ENCODE measurements around the gene CELA2B.

CELA2B gene

GRCh38 chr1:15524283-15525049, 48.6 kb downstream of the CELA2B start:
- Histone ChIP-seq H3K36me3 (ENCODE audit: control insufficient read depth, low read depth, low read length) (no peaks in the 10 kb centered on the region), H3K27ac (ENCODE audit: low read length) (no peak overlapping the region), H3K4me1 (ENCODE audit: control insufficient read depth, low read depth, low read length) (peaks cover 17% of the 10 kb centered on the region), H3K27me3 (ENCODE audit: control insufficient read depth, insufficient read depth, low read length) (no peaks in the 10 kb centered on the region), H3K9me3 (ENCODE audit: control insufficient read depth, low read depth, low read length) (no peaks in the 10 kb centered on the region), H3K9ac (ENCODE audit: low read length) (peak overlapping the region; percentile 44), H3K4me3 (ENCODE audit: low read length) (peak overlapping the region; percentile 67)

GRCh38 chr1:15525050-15526020, 49.4 kb downstream of the CELA2B start:
- Histone ChIP-seq H3K9ac (ENCODE audit: low read length) (peak overlapping the region; percentile 21), H3K4me1 (ENCODE audit: control insufficient read depth, low read depth, low read length) (peaks cover 17% of the 10 kb centered on the region), H3K27ac (ENCODE audit: low read length) (no peak overlapping the region), H3K9me3 (ENCODE audit: control insufficient read depth, low read depth, low read length) (no peaks in the 10 kb centered on the region), H3K27me3 (ENCODE audit: control insufficient read depth, insufficient read depth, low read length) (no peaks in the 10 kb centered on the region), H3K4me3 (ENCODE audit: low read length) (peak overlapping the region; percentile 68), H3K36me3 (ENCODE audit: control insufficient read depth, low read depth, low read length) (no peaks in the 10 kb centered on the region)

GRCh38 chr1:15526021-15526489, 50.2 kb downstream of the CELA2B start:
- H3K27ac ChIP-seq (ENCODE audit: low read length), result peak overlapping the region; percentile 48
- H3K9ac ChIP-seq (ENCODE audit: low read length), result no peak overlapping the region

GRCh38 chr1:15526490-15527339, 50.8 kb downstream of the CELA2B start, which contains the start of gene DNAJC16:
TSS of gene DNAJC16 (plus strand) at chr1:15526848. CDS start at chr1:15529106, 2,258 bp downstream.
- Histone ChIP-seq H3K36me3 (ENCODE audit: control insufficient read depth, low read depth, low read length) (no peaks in the 10 kb centered on the region), H3K27me3 (ENCODE audit: control insufficient read depth, insufficient read depth, low read length) (no peaks in the 10 kb centered on the region), H3K9ac (ENCODE audit: low read length) (peak within 1 kb of the TSS; percentile 77), H3K4me1 (ENCODE audit: control insufficient read depth, low read depth, low read length) (peaks cover 17% of the 10 kb centered on the region), H3K4me3 (ENCODE audit: low read length) (peak within 1 kb of the TSS; percentile 78), H3K9me3 (ENCODE audit: control insufficient read depth, low read depth, low read length) (no peaks in the 10 kb centered on the region), H3K27ac (ENCODE audit: low read length) (peak within 1 kb of the TSS; percentile 48)

More at GRCh38 chr1:15526021-15526489, 50.2 kb downstream of the CELA2B start:
- Histone ChIP-seq H3K4me1 (ENCODE audit: control insufficient read depth, low read depth, low read length) (peaks cover 17% of the 10 kb centered on the region), H3K27me3 (ENCODE audit: control insufficient read depth, insufficient read depth, low read length) (no peaks in the 10 kb centered on the region), H3K4me3 (ENCODE audit: low read length) (peak overlapping the region; percentile 68), H3K36me3 (ENCODE audit: control insufficient read depth, low read depth, low read length) (no peaks in the 10 kb centered on the region), H3K9me3 (ENCODE audit: control insufficient read depth, low read depth, low read length) (no peaks in the 10 kb centered on the region)

GRCh38 chr1:15531003-15531402, 55.1 kb downstream of the CELA2B start:
- peaks cover 4% of the 10 kb centered on the region for H3K36me3 ChIP-seq (ENCODE audit: control insufficient read depth, low read depth, low read length)
- H3K4me1 ChIP-seq (ENCODE audit: control insufficient read depth, low read depth, low read length), result peaks cover 5% of the 10 kb centered on the region
- no peak overlapping the region for H3K27ac ChIP-seq (ENCODE audit: low read length)
- H3K4me3 ChIP-seq (ENCODE audit: low read length), result no peak overlapping the region
- no peaks in the 10 kb centered on the region for H3K27me3 ChIP-seq (ENCODE audit: control insufficient read depth, insufficient read depth, low read length)
- H3K9me3 ChIP-seq (ENCODE audit: control insufficient read depth, low read depth, low read length), result no peaks in the 10 kb centered on the region
- no peak overlapping the region for H3K9ac ChIP-seq (ENCODE audit: low read length)

GRCh38 chr1:15531682-15532081, 55.8 kb downstream of the CELA2B start:
- Histone ChIP-seq H3K4me3 (ENCODE audit: low read length) (no peak overlapping the region), H3K27ac (ENCODE audit: low read length) (no peak overlapping the region), H3K9me3 (ENCODE audit: control insufficient read depth, low read depth, low read length) (no peaks in the 10 kb centered on the region), H3K9ac (ENCODE audit: low read length) (no peak overlapping the region), H3K4me1 (ENCODE audit: control insufficient read depth, low read depth, low read length) (peaks cover 2% of the 10 kb centered on the region), H3K36me3 (ENCODE audit: control insufficient read depth, low read depth, low read length) (peaks cover 7% of the 10 kb centered on the region), H3K27me3 (ENCODE audit: control insufficient read depth, insufficient read depth, low read length) (no peaks in the 10 kb centered on the region)

GRCh38 chr1:15538771-15539170, 62.9 kb downstream of the CELA2B start:
- H3K4me3 ChIP-seq (ENCODE audit: low read length), result no peak overlapping the region
- peaks cover 37% of the 10 kb centered on the region for H3K36me3 ChIP-seq (ENCODE audit: control insufficient read depth, low read depth, low read length)
- H3K27ac ChIP-seq (ENCODE audit: low read length), result no peak overlapping the region
- no peaks in the 10 kb centered on the region for H3K4me1 ChIP-seq (ENCODE audit: control insufficient read depth, low read depth, low read length)
- no peak overlapping the region for H3K9ac ChIP-seq (ENCODE audit: low read length)
- H3K27me3 ChIP-seq (ENCODE audit: control insufficient read depth, insufficient read depth, low read length), result no peaks in the 10 kb centered on the region
- no peaks in the 10 kb centered on the region for H3K9me3 ChIP-seq (ENCODE audit: control insufficient read depth, low read depth, low read length)

GRCh38 chr1:15540186-15540585, 64.3 kb downstream of the CELA2B start:
- Histone ChIP-seq H3K36me3 (ENCODE audit: control insufficient read depth, low read depth, low read length) (peaks cover 44% of the 10 kb centered on the region), H3K4me3 (ENCODE audit: low read length) (no peak overlapping the region), H3K9me3 (ENCODE audit: control insufficient read depth, low read depth, low read length) (no peaks in the 10 kb centered on the region), H3K27ac (ENCODE audit: low read length) (no peak overlapping the region), H3K9ac (ENCODE audit: low read length) (no peak overlapping the region), H3K27me3 (ENCODE audit: control insufficient read depth, insufficient read depth, low read length) (no peaks in the 10 kb centered on the region), H3K4me1 (ENCODE audit: control insufficient read depth, low read depth, low read length) (no peaks in the 10 kb centered on the region)

Data from iPS-18a (cell line).